ENCODE results near the gene PHKB.
"Not testable (repeated sequence)": the region's sequence is repeated elsewhere in the genome, so short reads cannot be mapped to it uniquely, and the experiment has no call there.

PHKB gene

DNA sequence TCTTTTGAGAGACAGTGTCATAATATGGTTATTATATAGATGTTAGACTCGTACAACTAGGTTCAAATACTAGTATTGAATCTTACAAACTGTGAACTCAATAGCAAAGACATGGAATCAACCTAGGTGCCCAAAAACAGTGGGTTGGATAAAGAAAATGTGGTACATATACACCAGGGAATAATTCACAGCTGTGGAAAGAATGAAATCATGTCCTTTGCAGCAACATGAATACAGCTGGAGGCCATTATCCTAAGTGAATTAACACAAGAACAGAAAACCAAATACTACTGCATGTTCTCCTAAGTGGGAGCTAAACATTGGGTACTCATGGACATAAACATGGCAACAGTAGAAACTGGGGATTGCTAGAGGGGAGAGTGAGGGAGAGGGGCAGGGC, 8.1 kb downstream of the PHKB start:
- no peak for DNase-seq (ENCODE audit: low read depth in 2 of 2)

GRCh38 chr16:47470211-47470610, 9.1 kb downstream of the PHKB start:
- no peak for DNase-seq (ENCODE audit: low read depth in 2 of 2)

DNA sequence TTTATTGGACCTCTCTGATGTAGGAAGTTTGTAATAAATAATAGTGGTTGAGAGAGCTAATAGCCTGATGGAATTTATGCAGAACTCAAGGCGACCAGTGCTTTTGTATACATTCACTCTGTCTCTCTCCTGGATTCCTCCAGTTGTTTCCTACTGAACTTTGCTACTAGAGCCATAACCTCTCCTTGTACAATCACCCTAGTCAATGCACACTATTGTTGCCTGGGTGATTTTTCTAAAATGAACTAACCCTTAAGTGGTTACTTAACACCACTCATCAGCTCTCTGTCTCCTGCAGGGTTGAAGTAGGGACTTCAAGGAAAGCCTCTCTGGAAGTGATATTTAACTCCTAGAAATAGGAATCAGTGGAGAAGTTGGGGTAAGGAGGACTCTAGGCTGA, 9.7 kb downstream of the PHKB start:
- no peak for DNase-seq (ENCODE audit: low read depth in 2 of 2)

GRCh38 chr16:47473004-47473403, 11.9 kb downstream of the PHKB start:
- not testable (repeated sequence) for DNase-seq (ENCODE audit: low read depth in 2 of 2)

GRCh38 chr16:47473792-47474191, 12.7 kb downstream of the PHKB start:
- DNase-seq (ENCODE audit: low read depth in 2 of 2): no peak

DNA sequence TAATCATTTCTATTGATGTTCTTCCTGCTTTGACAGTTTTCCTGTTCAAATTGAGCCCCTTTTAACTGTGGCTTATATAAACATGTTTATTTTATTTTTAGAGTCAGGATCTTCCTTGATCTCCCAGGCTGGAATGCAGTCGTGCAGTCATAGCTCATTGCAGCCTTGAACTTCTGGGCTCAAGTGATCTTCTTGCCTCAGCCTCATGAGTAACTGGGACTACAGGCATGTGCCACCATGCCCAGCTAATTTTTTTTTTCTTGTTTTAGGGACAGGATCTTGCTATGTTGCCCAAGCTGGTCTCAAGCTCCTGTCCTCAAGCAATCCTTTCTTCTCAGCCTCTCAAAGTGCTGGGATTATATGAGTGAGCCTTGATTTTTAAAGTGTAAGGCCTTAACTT, 14.7 kb downstream of the PHKB start:
- DNase-seq (ENCODE audit: low read depth in 2 of 2): no peak

DNA sequence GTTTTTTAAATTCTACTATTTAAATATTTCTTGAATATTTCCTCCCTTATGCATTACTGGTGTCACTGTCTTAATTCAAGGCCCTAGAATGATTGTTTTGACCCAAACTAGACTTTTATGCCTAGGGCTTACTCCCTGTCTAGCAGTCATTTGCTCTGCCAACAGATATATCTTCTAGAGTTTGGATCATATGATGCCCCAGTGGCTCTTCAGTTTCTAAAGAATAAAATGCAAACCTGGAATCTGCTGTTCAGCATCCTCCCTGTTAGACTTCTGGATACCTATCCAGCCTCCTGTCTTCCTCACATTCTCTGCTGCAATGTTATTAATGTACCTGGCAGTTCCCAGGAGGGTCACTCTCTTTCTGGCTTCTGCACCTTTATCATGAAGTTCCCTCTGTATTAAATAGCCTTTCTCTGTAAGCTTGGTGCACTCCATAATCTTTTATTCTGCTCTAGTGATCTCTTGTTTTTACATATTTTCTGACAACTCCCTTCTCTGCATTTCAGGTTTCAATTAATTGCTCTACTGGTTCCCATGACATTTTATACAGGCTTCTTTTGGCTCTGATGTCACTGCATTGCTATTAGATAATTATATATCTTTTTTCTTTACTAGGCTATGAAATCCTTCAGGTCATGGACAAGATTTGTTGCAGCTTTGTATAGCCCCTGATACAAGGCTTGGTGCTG, 15.7 kb downstream of the PHKB start:
- no peak for DNase-seq (ENCODE audit: low read depth in 2 of 2)

DNA sequence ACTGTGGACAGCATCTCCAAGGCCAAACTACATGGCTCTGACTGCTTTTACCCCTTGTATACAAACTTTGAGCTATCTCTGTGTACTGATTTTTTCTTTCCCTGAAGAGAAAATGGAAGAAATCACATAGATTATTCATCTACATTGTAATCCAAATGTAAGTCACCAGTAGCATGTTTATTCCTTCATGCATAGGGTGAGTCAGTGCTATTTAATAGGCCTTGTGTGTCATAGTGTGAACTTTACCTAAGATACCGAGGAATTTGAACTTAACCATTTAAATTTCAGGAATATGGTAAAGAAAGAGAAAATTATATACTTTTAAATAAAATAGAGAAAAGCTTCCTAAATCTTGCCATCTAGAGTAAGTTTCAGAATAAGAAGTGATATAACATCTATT, 16.5 kb downstream of the PHKB start:
- DNase-seq (ENCODE audit: low read depth in 2 of 2): no peak

GRCh38 chr16:47480410-47480809, 19.3 kb downstream of the PHKB start:
- no peak for DNase-seq (ENCODE audit: low read depth in 2 of 2)

- no peak for DNase-seq (ENCODE audit: low read depth in 2 of 2)
These were observed 20.7 kb downstream of the PHKB start for GRCh38 chr16:47481698-47482374.

- DNase-seq (ENCODE audit: low read depth in 2 of 2): no peak
These were observed 22.5 kb downstream of the PHKB start for GRCh38 chr16:47483616-47484015.

DNA sequence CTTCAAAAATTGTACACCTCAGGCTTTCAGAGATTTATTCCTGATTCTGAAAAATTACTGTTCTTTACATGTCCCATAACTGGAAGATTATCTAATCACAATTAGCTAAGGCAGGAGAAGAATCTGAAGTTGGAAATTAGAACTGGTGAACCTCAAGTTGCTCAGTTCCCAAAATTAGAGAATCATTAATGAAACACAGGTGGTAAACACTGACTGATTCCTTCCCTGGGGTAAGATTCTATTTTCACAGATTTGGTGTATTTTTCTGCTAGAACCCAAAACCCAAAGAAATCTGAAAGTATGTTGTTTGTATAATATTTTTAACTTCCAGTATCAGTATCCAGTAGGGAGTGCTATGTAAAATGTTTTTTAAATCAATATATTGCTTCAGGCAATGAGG, 25.7 kb downstream of the PHKB start:
- no peak for DNase-seq (ENCODE audit: low read depth in 2 of 2)

DNA sequence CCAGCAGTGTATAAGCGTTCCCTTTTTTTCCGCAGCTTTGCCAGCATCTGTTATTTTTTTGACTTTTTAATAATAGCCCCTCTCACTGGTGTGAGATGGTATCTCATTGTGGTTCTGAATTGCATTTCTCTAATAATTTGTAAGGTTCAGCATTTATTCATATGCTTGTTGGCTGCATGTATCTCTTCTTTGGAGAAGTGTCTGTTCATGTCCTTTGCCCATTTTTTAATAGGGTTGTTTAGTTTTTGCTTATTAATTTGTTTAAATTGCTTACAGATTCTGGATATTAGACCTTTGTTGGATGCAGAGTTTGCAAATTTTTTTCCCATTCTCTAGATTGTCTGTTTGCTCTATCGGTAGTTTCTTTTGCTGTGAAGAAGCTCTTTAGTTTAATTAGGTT, 26.9 kb downstream of the PHKB start:
- DNase-seq (ENCODE audit: low read depth in 2 of 2): no peak

DNA sequence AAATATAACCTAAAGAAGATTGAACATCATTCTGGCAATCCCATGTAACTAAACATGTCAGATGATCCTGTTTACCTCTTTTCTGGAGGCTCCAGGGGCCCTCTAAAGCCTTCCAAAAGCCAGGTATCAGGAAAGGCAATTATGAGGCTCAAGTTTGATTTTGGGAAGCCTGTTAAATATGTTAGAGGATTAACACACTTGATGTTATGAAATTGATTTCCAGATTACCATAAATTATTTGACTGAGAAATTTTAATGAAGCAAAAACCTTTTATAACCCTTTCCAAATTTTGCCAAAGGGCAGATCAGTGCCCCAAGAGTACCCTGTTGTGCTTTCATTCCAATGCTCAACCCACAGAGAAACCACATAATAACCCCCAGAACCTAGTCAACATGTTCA, 29.3 kb downstream of the PHKB start:
- no peak for DNase-seq (ENCODE audit: low read depth in 2 of 2)

GRCh38 chr16:47492036-47492427, 30.9 kb downstream of the PHKB start:
- no peak for DNase-seq (ENCODE audit: low read depth in 2 of 2)

GRCh38 chr16:47492428-47493377, 31.6 kb downstream of the PHKB start:
- peak; percentile 6 to 9 for DNase-seq (ENCODE audit: low read depth in 2 of 2)

- DNase-seq (ENCODE audit: low read depth in 2 of 2): no peak
These were observed 32.5 kb downstream of the PHKB start for GRCh38 chr16:47493381-47494337.

DNA sequence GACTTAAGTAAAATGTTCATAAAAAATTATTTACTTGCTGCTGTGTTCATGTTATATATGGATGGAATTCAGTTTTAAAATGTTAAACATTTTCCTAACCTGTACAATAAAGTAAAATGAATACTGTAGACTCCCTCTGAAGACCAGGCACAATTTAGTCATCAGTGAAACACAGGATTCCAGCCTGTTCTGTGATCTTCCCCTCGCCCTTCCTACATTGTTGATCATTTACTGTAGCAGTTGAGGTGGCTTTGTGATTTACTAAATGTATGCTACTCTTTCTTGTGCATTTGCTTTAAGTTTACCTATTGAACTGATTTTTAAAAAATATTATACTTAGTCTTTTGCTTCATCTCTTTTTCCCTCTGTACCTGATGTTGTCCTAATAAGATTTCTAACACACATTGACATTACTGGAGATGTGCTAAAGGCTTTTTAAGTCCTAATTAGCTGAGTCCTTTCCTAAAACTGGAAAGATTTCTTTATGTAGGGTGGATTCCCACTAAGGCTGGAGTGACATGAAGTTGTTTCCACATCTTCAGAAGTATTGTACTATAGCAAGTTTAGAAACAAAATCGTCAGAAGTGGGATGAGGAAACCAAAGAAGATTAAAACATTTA, 38.1 kb downstream of the PHKB start:
- no peak for DNase-seq (ENCODE audit: low read depth in 2 of 2)

DNA sequence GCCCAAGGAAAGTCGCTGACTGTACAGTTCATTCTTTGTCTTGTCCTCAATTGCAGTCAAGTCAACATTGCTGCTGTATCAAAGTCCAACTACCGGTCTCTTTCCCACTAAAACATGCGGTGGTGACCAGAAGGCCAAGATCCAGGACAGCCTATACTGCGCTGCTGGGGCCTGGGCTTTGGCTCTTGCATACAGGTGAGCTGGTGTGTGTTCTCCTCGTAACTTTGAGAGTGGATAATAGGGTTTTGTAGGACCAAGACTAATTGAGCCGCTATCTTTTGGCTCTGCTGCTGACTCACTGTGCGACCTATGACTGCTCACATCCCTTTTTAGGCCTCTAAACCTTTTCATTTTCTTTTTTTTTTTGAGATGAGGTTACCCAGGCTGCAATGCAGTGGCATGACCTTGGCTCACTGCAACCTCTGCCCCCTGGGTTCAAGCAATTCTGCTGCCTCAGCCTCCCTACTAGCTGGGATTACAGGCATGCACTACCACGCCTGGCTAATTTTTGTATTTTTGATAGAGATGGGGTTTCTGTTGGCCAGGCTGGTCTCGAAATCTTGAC, 38.7 kb downstream of the PHKB start:
- DNase-seq (ENCODE audit: low read depth in 2 of 2): no peak

DNA sequence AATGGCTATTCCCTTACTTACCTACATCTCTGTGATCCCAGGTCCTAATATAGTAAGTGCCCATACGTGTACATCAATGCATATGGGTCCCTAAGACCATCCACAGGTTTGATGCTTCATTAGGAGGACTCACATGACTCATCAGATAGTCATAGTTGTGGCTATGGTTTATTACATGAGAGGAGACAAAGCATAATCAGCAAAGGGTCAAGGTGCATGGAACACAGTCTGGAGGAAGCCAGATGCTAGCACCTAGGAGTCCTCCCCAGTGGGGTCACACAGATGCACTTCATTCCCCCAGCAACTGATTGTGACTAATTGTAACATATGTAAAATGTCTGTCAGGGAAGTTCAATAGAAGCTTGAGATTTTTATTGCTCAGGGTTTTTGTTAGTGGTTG, 42.8 kb downstream of the PHKB start:
- no peak for DNase-seq (ENCODE audit: low read depth in 2 of 2)

DNA sequence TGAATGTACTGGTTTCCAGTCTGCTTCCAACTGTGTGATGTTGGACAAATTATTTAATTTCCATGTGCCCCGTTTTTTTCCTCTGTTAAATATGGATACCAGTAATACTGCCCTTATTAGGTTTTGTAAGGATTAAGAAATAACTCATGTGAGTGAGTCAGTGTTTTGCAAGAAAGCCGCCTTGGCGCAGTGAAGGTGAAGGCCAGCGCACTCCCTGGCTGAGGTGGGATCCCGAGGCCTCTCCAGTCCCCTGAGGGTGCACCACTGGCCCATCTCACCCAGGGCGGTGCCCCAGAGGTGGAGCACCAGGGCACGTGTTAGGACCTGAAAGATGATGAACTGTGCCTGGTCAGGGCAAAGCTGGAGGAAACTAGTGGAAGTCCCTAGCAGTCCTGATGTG, 43.5 kb downstream of the PHKB start:
- DNase-seq (ENCODE audit: low read depth in 2 of 2): no peak
